ENCODE results near the gene FAM149B1. TPM values are rescaled to one million over a fixed set of nuclear protein-coding genes. Genes with fewer than 3 reads are reported as not detected.

The FAM149B1 gene
- total RNA-seq, 1 donor from 2014 or later: 29.8 TPM

GRCh38 chr10:73287441-73287840 is 119.5 kb downstream of the FAM149B1 start:
- Mint-ChIP-seq H3K27ac (no peak overlapping the region), H3K4me3 (no peak overlapping the region), H3K9me3 (no peaks in the 10 kb centered on the region), H3K27me3 (peaks cover 3% of the 10 kb centered on the region), H3K36me3 (peaks cover 7% of the 10 kb centered on the region), H3K4me1 (ENCODE audit: unreplicated experiment) (no peaks in the 10 kb centered on the region)
- TF ChIP-seq, protein P1, sequence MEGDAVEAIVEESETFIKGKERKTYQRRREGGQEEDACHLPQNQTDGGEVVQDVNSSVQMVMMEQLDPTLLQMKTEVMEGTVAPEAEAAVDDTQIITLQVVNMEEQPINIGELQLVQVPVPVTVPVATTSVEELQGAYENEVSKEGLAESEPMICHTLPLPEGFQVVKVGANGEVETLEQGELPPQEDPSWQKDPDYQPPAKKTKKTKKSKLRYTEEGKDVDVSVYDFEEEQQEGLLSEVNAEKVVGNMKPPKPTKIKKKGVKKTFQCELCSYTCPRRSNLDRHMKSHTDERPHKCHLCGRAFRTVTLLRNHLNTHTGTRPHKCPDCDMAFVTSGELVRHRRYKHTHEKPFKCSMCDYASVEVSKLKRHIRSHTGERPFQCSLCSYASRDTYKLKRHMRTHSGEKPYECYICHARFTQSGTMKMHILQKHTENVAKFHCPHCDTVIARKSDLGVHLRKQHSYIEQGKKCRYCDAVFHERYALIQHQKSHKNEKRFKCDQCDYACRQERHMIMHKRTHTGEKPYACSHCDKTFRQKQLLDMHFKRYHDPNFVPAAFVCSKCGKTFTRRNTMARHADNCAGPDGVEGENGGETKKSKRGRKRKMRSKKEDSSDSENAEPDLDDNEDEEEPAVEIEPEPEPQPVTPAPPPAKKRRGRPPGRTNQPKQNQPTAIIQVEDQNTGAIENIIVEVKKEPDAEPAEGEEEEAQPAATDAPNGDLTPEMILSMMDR (conservative IDR thresholded peaks at IDR 0.05): no peak
- DNase-seq (ENCODE audit: extremely low spot score, unreplicated experiment): no peak

DNA sequence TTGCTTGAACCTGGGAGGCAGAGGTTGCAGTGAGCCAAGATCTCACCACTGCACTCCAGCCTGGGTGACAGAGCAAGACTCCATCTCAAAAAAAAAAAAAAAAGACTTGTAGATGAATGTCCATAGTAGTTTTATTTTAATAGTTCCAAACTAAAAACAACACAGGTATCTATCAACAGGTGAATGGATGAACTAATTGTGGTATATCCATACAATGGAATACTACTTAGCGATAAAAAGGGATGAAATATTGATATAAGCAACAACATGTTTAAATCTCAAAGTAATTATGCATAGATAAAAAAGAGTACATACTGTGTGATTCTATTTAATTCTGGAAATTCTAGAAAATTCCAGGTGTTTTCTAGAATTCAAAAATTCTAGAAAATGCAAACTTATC is 122.0 kb downstream of the FAM149B1 start:
- DNase-seq (ENCODE audit: extremely low spot score, unreplicated experiment): no peak
- Mint-ChIP-seq H3K27ac (no peak overlapping the region), H3K27me3 (no peaks in the 10 kb centered on the region), H3K9me3 (no peaks in the 10 kb centered on the region), H3K4me3 (no peak overlapping the region), H3K36me3 (peaks cover 7% of the 10 kb centered on the region), H3K4me1 (ENCODE audit: unreplicated experiment) (no peaks in the 10 kb centered on the region)
- TF ChIP-seq, protein P1 (conservative IDR thresholded peaks at IDR 0.05): no peak

- Mint-ChIP-seq H3K27me3 (no peaks in the 10 kb centered on the region), H3K4me3 (no peak overlapping the region), H3K4me1 (ENCODE audit: unreplicated experiment) (no peaks in the 10 kb centered on the region)
Observed at GRCh38 chr10:73293461-73293860, 125.5 kb downstream of the FAM149B1 start.

More at GRCh38 chr10:73293461-73293860, 125.5 kb downstream of the FAM149B1 start:
- TF ChIP-seq, protein P1 (conservative IDR thresholded peaks at IDR 0.05): no peak
- Mint-ChIP-seq H3K9me3 (no peaks in the 10 kb centered on the region), H3K36me3 (peaks cover 7% of the 10 kb centered on the region), H3K27ac (no peak overlapping the region)
- no peak for DNase-seq (ENCODE audit: extremely low spot score, unreplicated experiment)

Other genes with a start within 250 kb of the FAM149B1 start
- 1.2 and 4.2 TPM in 2 replicates for gene PLA2G12B, start 213.3 kb upstream of the FAM149B1 start, total RNA-seq (ENCODE audit: low replicate concordance)
- 24.6 and 38.9 TPM in 2 replicates for gene P4HA1, start 71.3 kb upstream of the FAM149B1 start, total RNA-seq (ENCODE audit: low replicate concordance)
- 3.0 and 3.1 TPM in 2 replicates for gene NUDT13, start 57.7 kb upstream of the FAM149B1 start, total RNA-seq (ENCODE audit: low replicate concordance)
- 26.5 and 27.9 TPM in 2 replicates for gene ECD, start 111 bp upstream of the FAM149B1 start, total RNA-seq (ENCODE audit: low replicate concordance)
- gene DNAJC9, start 79.1 kb downstream of the FAM149B1 start, total RNA-seq (ENCODE audit: low replicate concordance): 28.6 and 41.8 TPM in 2 replicates
- 107 and 115 TPM in 2 replicates for gene MRPS16, start 84.5 kb downstream of the FAM149B1 start, total RNA-seq (ENCODE audit: low replicate concordance)
- 4.9 and 9.7 TPM in 2 replicates for gene CFAP70, start 190.7 kb downstream of the FAM149B1 start, total RNA-seq (ENCODE audit: low replicate concordance)
- gene ANXA7, start 245.9 kb downstream of the FAM149B1 start, total RNA-seq (ENCODE audit: low replicate concordance): 60.6 and 72.5 TPM in 2 replicates